NAMALWA (cell line): ENCODE results near the gene SLC20A1.

Experiments used
- DNase-seq: peaks from one replicate; pipeline ENCODE4 v3.0.0-alpha.2; 2015; ENCODE audit warnings: low spot score

Gene SLC20A1

DNA sequence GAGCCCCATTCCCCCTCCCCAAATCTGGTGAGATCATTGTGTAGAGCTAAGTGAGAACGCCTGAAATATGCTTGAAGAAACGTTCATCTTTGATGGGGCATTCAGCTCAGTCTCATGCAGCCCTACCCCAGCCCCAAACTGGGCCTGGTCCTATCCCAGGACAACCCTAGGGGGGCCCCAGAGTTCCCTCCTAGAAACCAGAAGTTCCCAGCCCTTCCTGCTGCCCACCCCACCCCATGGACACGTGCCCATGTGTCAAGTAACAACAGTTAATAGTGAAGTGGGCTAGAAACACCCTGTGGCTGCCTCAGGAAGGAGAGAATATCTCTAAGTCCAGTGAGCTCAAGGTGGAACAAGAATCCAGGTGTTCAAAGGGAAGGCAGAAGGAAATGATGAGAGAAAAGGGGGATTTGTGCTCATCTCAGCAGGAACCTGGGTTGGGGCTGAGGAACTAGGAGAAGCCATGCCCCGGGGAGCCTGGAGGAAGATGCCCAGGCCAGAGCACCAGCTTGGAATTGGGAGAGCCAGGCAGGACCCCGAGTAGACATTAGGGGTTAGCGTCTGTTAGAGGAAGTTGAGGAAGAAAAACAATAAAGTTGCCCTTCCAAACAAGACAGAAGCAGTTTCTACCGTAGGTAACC, 20.1 kb upstream of the SLC20A1 start:
- DNase-seq = no peak

DNA sequence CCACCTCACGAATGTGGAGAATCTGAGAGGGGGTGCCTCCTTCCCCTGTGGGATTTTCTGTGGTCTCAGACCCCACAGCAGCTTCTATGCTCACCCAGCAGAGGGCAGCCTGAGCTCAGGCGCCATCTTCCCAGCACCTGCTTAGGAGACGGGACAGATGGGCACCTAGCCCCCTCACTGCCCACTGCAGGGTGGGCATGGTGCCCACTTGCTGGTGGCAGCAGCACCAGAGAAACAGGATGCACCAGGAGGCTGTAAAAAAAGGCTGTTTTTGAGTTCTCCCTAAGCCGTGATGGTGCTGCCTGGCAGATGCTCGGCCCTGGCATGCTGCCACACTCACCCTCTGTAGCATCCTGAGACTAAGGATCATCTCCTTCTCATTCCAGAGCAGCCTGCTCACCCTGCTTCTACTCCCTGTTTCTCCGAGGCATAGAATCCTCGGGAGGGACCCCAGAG, 19.1 kb upstream of the SLC20A1 start:
- DNase-seq = peak; percentile 75

- DNase-seq = no peak
These were observed 18.4 kb upstream of the SLC20A1 start for GRCh38 chr2:112627060-112628040.

GRCh38 chr2:112629224-112629623, 16.5 kb upstream of the SLC20A1 start:
- DNase-seq = no peak

DNA sequence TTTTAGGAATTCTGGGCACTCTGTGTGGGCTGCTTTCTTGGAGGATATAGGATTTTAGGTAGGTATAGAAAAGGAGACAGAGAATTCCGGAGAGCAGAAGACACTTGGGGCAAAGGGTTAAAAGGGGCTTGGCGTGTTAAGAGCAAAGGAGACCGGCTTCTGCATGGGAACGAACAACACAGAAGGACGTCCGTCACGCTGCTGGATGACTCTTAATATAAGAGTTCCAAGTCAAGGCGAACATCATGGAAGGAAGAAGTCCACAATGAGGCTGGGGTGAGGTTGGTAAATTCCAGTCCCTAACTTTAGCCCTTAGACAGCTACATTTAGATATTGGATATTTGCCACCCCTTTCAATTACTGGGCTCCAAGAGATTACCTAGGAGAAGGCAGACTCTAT, 15.9 kb upstream of the SLC20A1 start:
- DNase-seq = no peak

DNA sequence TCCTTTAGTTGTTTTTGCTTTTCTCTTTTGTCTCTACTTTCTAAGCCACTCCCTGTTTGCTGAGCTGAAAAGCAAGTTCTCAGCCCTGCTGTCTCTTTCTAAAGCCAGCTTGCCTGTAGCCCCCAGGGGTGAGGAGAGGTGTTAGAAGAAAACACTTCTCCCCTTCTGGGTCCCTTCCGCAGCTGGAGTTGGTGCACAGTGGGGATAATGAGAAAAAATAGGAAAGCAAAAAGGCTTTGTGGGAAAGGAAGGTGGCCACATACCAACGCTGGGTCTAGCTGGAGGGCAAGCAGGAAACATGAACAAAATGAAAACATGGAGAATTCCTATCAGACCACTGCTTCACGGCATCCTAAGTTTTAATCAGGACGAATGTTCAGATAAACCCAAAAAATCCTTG, 15.5 kb upstream of the SLC20A1 start:
- DNase-seq = no peak

DNA sequence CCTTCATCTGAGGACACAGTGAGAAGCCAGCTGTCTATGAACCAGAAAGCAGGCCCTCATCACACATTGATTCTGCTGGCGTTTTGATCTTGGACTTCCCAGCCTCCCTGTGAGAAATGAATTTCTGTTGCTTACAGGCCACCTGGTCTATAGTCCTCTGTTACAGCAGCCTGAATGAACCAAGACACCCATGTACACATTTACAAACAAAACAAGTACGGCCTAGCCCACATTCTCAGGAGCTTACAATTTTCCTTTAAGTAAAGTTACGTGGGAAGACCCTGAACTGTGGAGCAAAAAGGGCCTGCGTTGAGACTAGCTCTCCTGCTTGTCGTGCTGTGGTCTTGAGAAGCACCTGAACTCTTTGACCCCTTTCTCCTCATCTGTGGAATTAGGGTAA, 12.0 kb upstream of the SLC20A1 start:
- DNase-seq = no peak

- no peak for DNase-seq
These were observed 11.4 kb upstream of the SLC20A1 start for GRCh38 chr2:112634153-112634873.

GRCh38 chr2:112634874-112635157, 10.9 kb upstream of the SLC20A1 start:
- DNase-seq = no peak

- DNase-seq = no peak
These were observed 9.0 kb upstream of the SLC20A1 start for GRCh38 chr2:112636605-112637288.

- no peak for DNase-seq
These were observed 8.5 kb upstream of the SLC20A1 start for GRCh38 chr2:112637289-112637660.

- DNase-seq = no peak
These were observed 5.8 kb upstream of the SLC20A1 start for GRCh38 chr2:112639936-112640335.

GRCh38 chr2:112640467-112640799, 5.3 kb upstream of the SLC20A1 start:
- no peak for DNase-seq

DNA sequence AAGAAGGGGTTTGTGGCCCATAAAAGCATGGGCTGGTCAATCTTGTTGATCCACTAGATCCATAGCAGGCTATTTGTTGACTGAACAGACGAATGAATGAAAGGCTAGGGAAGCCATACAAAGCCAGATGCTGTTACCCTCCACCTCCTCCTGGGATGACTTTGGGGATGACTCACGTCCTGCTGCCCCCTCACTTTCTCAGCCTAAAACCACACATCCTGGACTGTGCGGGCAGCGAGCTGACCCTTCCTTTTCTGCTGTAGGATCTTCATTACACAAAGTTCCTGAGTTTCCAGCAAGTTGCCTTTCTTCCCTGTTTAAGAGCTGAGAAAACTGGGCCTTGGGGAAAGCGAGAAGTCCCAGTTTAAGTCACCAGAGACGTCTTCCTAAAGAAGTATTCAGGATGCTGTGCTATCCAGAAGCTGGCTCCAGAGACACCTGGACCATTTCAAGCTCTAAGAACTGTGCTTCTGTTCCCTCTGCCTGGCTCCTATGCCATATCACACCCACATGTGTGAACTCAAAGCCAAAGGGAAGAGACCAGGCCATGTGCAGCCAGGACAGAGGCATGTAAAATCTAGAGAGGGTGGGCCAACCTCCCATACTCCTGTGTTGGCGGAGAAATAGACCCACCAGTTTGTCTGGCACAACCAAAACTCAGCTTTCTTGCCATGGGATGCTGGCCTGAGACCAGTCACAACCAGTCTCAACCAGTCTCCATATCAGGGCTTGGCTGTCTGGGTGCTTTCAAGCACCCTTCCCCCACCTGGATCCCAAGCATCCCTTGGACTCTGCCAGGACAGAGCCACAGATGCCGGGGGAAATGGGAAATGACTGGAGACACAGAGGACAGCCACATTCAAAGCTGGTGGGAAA, 4.7 kb upstream of the SLC20A1 start:
- no peak for DNase-seq

GRCh38 chr2:112641701-112642100, 4.0 kb upstream of the SLC20A1 start:
- DNase-seq = no peak

GRCh38 chr2:112642561-112642960, 3.2 kb upstream of the SLC20A1 start:
- DNase-seq = no peak

DNA sequence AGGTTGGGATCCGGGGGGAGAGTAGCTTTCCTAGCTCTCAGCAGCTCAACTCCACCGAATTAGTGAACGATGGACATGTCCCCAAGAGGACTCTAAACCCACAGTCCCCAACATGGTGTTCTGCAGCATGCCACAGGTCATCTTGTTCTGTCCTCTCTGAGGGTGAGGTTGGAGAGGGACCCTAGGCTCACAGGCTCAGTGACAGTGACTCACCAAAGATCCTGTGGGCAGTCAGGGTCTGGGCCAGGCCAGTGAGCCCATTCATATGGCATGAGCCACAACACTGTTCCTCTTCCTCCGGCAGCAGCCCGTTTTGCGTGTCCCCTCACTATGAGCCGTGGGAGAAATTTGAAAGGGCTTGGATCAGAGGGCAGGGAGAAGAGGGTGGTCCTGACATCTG, 2.8 kb upstream of the SLC20A1 start:
- DNase-seq = no peak

- no peak for DNase-seq
These were observed 2.3 kb upstream of the SLC20A1 start for GRCh38 chr2:112643488-112643887.

GRCh38 chr2:112644155-112644932, 1.4 kb upstream of the SLC20A1 start:
- no peak for DNase-seq

DNA sequence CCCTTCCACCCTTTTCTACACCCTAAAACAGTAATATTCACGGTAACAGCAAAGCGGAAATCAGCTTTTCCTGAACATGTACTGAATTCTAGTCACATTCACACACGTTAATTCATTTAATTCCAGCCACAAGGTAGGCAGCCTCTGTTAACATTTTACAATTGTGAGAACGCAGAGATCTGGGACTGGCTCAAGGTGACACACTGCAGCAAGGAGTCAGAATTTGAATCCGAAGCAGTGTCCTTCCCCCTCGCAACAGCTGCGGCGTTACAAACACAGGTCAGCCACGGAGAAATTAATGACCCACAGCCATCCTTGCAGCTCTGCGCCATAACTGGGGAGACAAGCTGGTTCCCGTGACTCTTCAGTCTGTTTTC, 818 bp upstream of the SLC20A1 start:
- no peak for DNase-seq
